D721Med (cell line): Measurements from ENCODE around the gene NT5C.
"Not testable (repeated sequence)": the region's sequence is repeated elsewhere in the genome, so short reads cannot be mapped to it uniquely, and the experiment has no call there.

Source experiments
- DNase-seq: peaks from one replicate; pipeline ENCODE4 v3.0.0; 2011; ENCODE audit warnings: low spot score; ENCODE audit not compliant: insufficient read length
- FAIRE-seq: peaks from 2 replicates; lab custom pipeline; 2011; peaks lifted over from hg19 to GRCh38; lab: Jason Lieb, UNC
- TF ChIP-seq, protein P1 (sequence below): IDR thresholded peaks from 2 replicates; pipeline ENCODE4 v1.5.1; 2012; ENCODE audit warnings: mild to moderate bottlenecking, control low read depth; ENCODE audit not compliant: insufficient read depth; ENCODE audit errors: missing control alignments

NT5C gene

DNA sequence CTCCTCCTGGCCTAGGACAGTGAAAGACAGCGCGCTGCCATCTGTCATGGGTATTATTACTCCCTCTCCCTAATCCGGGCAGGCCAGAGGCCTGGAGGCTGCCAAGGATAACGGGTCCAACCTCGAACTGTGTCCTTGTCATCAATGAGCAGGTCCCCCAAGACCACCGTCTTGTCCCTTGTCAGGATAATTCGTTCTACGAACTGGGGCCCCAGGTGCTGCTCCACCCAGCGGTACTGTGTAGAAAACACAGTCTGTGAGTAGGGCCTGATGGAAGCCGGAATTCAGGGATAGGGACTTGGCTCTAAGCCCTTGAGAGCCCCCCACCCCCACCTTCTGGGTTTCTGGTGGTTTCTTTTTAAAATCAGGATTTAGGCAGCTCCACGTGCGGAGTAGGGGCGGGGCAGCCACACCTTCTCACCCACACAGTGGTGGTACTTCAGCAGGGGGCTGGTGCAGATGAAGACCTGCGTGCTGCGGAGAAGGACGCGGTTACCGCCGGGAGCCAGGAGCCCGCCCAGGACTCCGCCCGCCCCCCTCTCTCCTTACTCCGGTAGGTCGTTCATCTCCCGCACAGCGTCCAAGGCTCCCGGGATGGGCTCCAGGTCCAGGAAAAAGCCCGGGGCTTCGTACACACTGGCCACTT is 787 bp downstream of the NT5C start:
- TF ChIP-seq, protein P1, sequence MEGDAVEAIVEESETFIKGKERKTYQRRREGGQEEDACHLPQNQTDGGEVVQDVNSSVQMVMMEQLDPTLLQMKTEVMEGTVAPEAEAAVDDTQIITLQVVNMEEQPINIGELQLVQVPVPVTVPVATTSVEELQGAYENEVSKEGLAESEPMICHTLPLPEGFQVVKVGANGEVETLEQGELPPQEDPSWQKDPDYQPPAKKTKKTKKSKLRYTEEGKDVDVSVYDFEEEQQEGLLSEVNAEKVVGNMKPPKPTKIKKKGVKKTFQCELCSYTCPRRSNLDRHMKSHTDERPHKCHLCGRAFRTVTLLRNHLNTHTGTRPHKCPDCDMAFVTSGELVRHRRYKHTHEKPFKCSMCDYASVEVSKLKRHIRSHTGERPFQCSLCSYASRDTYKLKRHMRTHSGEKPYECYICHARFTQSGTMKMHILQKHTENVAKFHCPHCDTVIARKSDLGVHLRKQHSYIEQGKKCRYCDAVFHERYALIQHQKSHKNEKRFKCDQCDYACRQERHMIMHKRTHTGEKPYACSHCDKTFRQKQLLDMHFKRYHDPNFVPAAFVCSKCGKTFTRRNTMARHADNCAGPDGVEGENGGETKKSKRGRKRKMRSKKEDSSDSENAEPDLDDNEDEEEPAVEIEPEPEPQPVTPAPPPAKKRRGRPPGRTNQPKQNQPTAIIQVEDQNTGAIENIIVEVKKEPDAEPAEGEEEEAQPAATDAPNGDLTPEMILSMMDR, result peak; percentile 67
- FAIRE-seq (no peak), DNase-seq (no peak)

DNA sequence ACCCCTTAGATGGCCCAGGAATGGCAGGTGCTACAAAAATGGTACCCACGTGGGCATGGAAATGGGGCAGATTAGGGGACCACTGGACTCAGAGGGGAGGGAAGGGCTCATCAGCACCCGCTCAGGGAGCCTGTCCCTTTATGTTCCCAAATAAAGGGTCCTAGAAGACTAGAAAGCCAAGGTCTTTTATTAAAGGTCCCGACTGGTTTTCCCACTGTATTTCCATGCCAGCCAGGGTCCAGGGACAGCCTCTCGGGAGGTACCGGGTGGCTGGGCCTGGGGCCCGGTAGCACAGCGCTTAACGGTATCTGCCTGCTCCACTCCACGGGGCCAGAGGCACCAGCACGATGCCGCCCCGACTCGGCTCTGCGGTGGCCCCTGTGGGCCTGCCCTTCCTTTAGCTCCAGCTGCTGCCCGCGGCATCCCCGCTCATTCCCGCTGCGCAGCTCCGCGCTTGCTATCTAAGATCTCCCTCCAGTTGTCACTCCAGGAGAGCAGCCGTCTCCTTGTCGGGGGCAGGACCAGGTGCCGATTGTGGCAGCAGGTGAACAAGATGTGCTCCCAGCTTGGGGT is 1.4 kb downstream of the NT5C start:
- DNase-seq (no peak), FAIRE-seq (no peak)

DNA sequence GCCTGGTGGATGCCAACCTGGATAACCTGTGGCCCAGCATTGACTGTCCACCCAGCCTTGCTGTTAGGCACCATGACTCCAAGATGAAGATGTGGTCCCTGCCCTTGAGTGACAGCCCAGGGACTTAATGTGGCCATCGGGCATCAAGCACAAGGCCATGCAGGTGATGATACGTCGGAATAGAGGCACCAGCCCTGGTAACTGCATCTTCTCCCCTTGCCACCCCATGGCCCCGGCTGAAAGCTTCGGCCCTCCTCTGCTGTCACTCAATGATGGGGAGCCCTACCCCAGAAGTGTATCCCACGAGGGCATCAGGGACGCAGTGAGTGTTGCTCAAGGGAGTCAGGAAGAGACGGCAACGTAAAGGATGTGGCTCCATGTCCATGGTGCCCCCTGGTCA is 2.0 kb downstream of the NT5C start:
- DNase-seq, result no peak
- TF ChIP-seq, protein P1, result no peak
- FAIRE-seq, result no peak

More for the DNA sequence above, 1.4 kb downstream of the NT5C start:
- TF ChIP-seq, protein P1, result no peak

DNA sequence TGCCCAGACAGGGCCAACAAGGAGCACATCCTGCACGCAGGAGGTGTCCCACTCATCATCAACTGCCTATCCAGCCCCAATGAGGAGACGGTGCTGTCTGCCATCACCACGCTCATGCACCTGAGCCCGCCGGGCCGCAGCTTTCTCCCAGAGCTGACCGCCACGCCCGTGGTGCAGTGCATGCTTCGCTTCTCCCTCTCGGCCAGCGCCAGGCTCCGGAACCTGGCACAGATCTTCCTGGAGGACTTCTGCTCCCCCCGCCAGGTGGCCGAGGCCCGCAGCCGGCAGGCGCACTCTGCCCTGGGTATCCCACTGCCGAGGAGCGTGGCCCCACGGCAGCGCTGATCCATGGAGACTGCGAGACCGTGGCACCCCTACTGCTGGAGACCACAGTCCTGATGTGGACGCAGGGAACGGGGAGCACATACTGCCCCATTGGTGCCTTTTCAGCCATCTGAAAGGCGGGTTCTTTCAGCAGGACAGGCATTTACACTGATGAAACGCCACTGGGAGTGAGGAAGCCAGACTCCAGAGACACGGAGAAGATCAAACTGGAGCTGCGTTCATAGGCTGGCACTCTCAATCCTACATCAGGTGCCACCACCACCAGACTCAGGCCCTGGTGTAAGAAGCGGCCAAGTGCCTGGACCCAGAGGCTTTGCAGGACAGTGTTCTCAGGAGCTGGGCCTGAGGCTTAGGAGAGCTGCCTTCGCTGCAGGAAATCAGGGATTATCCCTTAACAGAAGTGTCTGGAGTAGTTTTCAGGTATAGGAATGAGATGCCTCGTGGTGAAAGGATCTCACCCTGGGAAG is 2.6 kb downstream of the NT5C start:
- FAIRE-seq (no peak), DNase-seq (no peak)
- TF ChIP-seq, protein P1, result no peak

DNA sequence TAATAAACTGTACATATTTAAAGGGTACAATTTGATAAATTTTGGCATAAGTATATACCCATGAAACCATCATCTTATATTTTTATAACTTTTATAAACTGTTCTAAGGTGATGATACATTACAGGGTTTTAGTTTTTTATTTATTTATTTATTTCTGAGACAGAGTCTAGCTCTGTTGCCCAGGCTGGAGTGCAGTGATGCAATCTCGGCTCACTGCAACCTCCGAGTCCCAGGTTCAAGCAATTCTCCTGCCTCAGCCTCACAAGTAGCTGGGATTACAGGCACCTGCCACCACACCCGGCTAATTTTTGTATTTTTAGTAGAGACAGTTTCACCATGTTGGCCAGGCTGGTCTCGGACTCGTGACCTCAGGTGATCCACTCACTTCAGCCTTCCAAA is 3.6 kb downstream of the NT5C start:
- DNase-seq, FAIRE-seq: not testable (repeated sequence)

DNA sequence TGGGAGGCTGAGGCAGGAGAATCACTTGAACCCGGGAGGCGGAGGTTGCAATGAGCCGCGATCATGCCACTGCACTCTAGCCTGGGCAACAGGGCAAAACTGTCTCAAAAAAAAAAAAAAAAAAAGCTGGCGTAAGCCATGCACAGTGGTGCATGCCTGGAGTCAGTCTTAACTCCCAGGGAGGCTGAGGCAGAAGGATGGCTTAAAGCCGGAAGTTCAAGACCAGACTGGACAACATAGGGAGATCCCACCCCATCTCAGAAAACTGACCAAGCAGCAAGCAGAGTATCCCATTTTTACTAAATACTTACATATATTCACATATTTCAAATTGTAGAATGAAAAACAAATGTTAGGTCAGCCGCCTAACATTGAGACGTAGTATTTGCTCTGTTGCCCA is 4.6 kb downstream of the NT5C start:
- TF ChIP-seq, protein P1, result no peak
- no peak for DNase-seq
- FAIRE-seq, result no peak

DNA sequence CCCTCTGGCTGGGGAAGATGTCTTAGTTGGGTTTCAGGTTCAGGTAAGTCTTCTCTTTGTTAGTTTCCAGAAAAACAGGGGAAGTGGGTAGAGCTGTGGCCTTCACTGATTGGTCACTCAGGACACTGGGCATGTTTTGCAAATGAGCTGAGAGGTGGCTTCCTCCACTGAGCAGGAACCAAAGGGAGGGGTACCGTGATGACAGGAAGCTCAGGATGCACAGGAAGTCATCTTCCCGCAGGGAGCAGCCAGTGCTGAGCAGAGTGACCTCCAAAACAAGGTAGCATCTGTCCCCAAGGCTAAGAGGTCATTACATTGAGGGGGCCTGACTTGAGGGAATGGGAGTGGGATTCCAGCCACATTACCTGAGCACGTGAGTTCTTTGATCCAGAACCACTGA is 5.6 kb downstream of the NT5C start:
- TF ChIP-seq, protein P1, result no peak
- no peak for FAIRE-seq
- no peak for DNase-seq
